Smooth muscle cell (in vitro differentiated cells): Measurements from ENCODE around the gene POLN. TPM values are rescaled to one million over a fixed set of nuclear protein-coding genes. Genes with fewer than 3 reads are reported as not detected.

Source experiments
- DNase-seq: peaks from one replicate; lab custom pipeline; 2025; ENCODE audit not compliant: unreplicated experiment; lab: John Stamatoyannopoulos, UW
- H2AFZ ChIP-seq: fragments of 200-600 bp; sonication (generic); 2 replicates; pipeline ENCODE4 v1.6.0; 2016; ENCODE audit warnings: antibody characterized with exemption, low read depth, mild to moderate bottlenecking
- H3F3A ChIP-seq: fragments of 200-600 bp; sonication (generic); 2 replicates; pipeline ENCODE4 v1.6.0; 2017; ENCODE audit warnings: antibody characterized with exemption, low read depth
- H3K27ac ChIP-seq: fragments of 200-600 bp; sonication (generic); 2 replicates; pipeline ENCODE4 v1.5.1; 2016; ENCODE audit warnings: low read depth, mild to moderate bottlenecking
- H3K27me3 ChIP-seq: fragments of 200-600 bp; sonication (generic); 2 replicates; pipeline ENCODE4 v1.6.1; 2016; ENCODE audit warnings: low read depth, mild to moderate bottlenecking
- H3K36me3 ChIP-seq: fragments of 200-600 bp; sonication (generic); 2 replicates; pipeline ENCODE4 v1.5.1; 2016; ENCODE audit warnings: low read depth
- H3K4me1 ChIP-seq: fragments of 200-600 bp; sonication (generic); 2 replicates; pipeline ENCODE4 v1.5.1; 2016; ENCODE audit warnings: low read depth
- H3K4me2 ChIP-seq: fragments of 200-600 bp; sonication (generic); 2 replicates; pipeline ENCODE4 v1.6.0; 2016; ENCODE audit warnings: mild to moderate bottlenecking
- H3K4me3 ChIP-seq: fragments of 200-600 bp; sonication (generic); 2 replicates; pipeline ENCODE4 v1.5.1; 2016; ENCODE audit warnings: mild to moderate bottlenecking
- H3K79me2 ChIP-seq: fragments of 200-600 bp; sonication (generic); 2 replicates; pipeline ENCODE4 v1.6.0; 2016; ENCODE audit warnings: low read depth, mild to moderate bottlenecking
- H3K9ac ChIP-seq: fragments of 200-600 bp; sonication (generic); 2 replicates; pipeline ENCODE4 v1.6.0; 2016; ENCODE audit warnings: low read depth
- H3K9me3 ChIP-seq: fragments of 200-600 bp; sonication (generic); replicated peaks from 2 replicates; pipeline ENCODE4 v1.5.1; 2016; ENCODE audit warnings: low read depth
- H4K20me1 ChIP-seq: fragments of 200-600 bp; sonication (generic); 2 replicates; pipeline ENCODE4 v1.6.0; 2016; ENCODE audit warnings: low read depth
- CTCF ChIP-seq: fragments of 200-600 bp; sonication (generic); IDR thresholded peaks from 2 replicates; pipeline ENCODE4 v1.5.1; 2017; ENCODE audit warnings: borderline replicate concordance, mild to moderate bottlenecking, antibody characterized with exemption; ENCODE audit not compliant: insufficient read depth, poor library complexity, severe bottlenecking
- WGBS: methylation state at CpG from one replicate; pipeline ENCODE4 v1.1.7; 2016; ENCODE audit warnings: low lambda C conversion rate; 5-methylcytosine and 5-hydroxymethylcytosine counted together
- polyA plus RNA-seq: library from polyadenylated mRNA; unstranded; fragments of >200 nt; fragmentation: Nextera tagmentation; extraction: Ambion mirVana; gene quantifications from 2 replicates; pipeline ENCODE4 v1.2.1, GENCODE V29; 2016
- total RNA-seq: library from RNA; depleted of rRNA; stranded (reverse); fragments of >200 nt; gene quantifications from 2 replicates; pipeline ENCODE4 v1.2.3, GENCODE V29; 2014

POLN gene
- total and polyA plus RNA-seq, 2 experiments from 2014 or later, result 0.35 to 3.0 TPM

GRCh38 chr4:2286904-2287593, 45.1 kb upstream of the POLN start:
- no peak overlapping the region for H3K4me2 ChIP-seq
- TF ChIP-seq CTCF, result no peak
- H4K20me1 ChIP-seq, result no peaks in the 10 kb centered on the region
- H3K9me3 ChIP-seq, result no peaks in the 10 kb centered on the region
- H3K4me1 ChIP-seq, result peaks cover 8% of the 10 kb centered on the region
- no peak overlapping the region for H3K27ac ChIP-seq
- DNase-seq, result no peak
- H3F3A ChIP-seq, result no peaks in the 10 kb centered on the region
- no peak overlapping the region for H3K4me3 ChIP-seq
- no peak overlapping the region for H2AFZ ChIP-seq
- no peaks in the 10 kb centered on the region for H3K79me2 ChIP-seq
- H3K36me3 ChIP-seq, result no peaks in the 10 kb centered on the region
- H3K9ac ChIP-seq, result no peak overlapping the region
- WGBS, result 52% methylated on average over 19 of the region's 19 CpGs
- no peaks in the 10 kb centered on the region for H3K27me3 ChIP-seq

GRCh38 chr4:2285613-2286381, 43.9 kb upstream of the POLN start:
- WGBS, result 91% methylated on average over 27 of the region's 27 CpGs
- Histone ChIP-seq H3K27ac (no peak overlapping the region), H3K27me3 (no peaks in the 10 kb centered on the region), H2AFZ (no peak overlapping the region), H4K20me1 (no peaks in the 10 kb centered on the region), H3K4me2 (no peak overlapping the region), H3K79me2 (no peaks in the 10 kb centered on the region), H3K36me3 (no peaks in the 10 kb centered on the region), H3K9me3 (no peaks in the 10 kb centered on the region), H3K4me3 (no peak overlapping the region), H3K4me1 (peaks cover 8% of the 10 kb centered on the region), H3F3A (no peaks in the 10 kb centered on the region), H3K9ac (no peak overlapping the region)
- no peak for DNase-seq
- TF ChIP-seq CTCF, result no peak

- WGBS, result 78% methylated on average over 15 of the region's 15 CpGs
- Histone ChIP-seq H3K79me2 (no peaks in the 10 kb centered on the region), H2AFZ (no peak overlapping the region), H3K9ac (no peak overlapping the region), H4K20me1 (no peaks in the 10 kb centered on the region), H3K27ac (no peak overlapping the region), H3K4me3 (no peak overlapping the region), H3K9me3 (no peaks in the 10 kb centered on the region), H3K36me3 (no peaks in the 10 kb centered on the region), H3K27me3 (no peaks in the 10 kb centered on the region), H3K4me2 (no peak overlapping the region), H3K4me1 (peaks cover 8% of the 10 kb centered on the region), H3F3A (no peaks in the 10 kb centered on the region)
- TF ChIP-seq CTCF, result no peak
- DNase-seq, result no peak
Measured at GRCh38 chr4:2284934-2285612, 43.2 kb upstream of the POLN start.
